ENCODE data around the gene TADA3. TPM values are rescaled to one million over a fixed set of nuclear protein-coding genes. Genes with fewer than 3 reads are reported as not detected.

Gene TADA3
- total RNA-seq, 2 donors from 2014 or later, result 130 to 131 TPM

DNA sequence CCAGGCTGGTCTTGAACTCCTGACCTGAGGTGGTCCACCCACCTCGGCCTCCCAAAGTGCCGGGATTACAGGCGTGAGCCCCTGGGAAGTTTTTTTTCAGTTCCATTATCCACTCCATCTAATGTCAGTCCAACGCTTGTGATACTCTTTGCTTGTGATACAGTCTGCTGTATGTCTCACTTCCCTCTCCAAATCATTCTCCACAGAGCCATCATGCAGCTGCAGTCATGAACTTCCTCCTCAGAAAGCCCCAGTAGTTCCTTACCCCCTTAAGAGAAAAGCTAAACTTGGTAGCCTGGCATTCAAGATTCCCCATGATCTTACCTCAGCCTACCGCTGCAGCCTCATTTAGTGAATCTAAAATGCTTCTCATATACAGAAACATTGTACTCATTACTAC lies 2.9 kb upstream of the TADA3 start:
- Histone ChIP-seq H3K27me3 (replicated peaks; ENCODE audit: insufficient read depth) (no peaks in the 10 kb centered on the region), H3K4me3 (no peak overlapping the region), H3K4me1 (replicated peaks) (no peaks in the 10 kb centered on the region), H3K27ac (no peak overlapping the region), H3K9me3 (no peaks in the 10 kb centered on the region), H3K36me3 (peaks cover 0 to 10% of the 10 kb centered on the region in 2 donors)
- no peak for DNase-seq (ENCODE audit: low spot score)
- no peak for TF ChIP-seq POLR2AphosphoS5 (IDR thresholded peaks at IDR 0.05)
- intact Hi-C loops (cut with DNase I), result no loop called here
- 85% methylated on average over 5 of the region's 5 CpGs for WGBS

DNA sequence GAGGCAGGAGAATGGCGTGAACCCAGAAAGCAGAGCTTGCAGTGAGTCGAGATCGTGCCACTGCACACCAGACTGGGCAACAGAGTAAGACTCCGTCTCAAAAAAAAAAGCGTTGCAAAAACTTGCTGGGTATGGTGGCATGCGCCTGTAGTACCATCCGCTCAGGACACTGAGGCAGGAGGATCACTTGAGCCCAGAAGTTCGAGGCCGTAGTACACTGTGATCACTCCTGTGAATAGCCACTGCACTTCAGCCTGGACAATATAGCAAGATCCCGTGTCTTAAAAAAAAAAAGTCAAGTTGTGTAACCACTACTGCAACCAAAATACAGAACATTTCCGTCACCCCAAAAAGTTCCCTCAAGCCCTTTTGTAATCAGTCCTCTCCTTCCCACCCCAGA lies 2.1 kb upstream of the TADA3 start:
- H3K9me3 ChIP-seq, result no peaks in the 10 kb centered on the region
- no peak overlapping the region for H3K27ac ChIP-seq
- no peak for TF ChIP-seq POLR2AphosphoS5 (IDR thresholded peaks at IDR 0.05)
- TF ChIP-seq, protein P1, sequence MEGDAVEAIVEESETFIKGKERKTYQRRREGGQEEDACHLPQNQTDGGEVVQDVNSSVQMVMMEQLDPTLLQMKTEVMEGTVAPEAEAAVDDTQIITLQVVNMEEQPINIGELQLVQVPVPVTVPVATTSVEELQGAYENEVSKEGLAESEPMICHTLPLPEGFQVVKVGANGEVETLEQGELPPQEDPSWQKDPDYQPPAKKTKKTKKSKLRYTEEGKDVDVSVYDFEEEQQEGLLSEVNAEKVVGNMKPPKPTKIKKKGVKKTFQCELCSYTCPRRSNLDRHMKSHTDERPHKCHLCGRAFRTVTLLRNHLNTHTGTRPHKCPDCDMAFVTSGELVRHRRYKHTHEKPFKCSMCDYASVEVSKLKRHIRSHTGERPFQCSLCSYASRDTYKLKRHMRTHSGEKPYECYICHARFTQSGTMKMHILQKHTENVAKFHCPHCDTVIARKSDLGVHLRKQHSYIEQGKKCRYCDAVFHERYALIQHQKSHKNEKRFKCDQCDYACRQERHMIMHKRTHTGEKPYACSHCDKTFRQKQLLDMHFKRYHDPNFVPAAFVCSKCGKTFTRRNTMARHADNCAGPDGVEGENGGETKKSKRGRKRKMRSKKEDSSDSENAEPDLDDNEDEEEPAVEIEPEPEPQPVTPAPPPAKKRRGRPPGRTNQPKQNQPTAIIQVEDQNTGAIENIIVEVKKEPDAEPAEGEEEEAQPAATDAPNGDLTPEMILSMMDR (IDR thresholded peaks at IDR 0.05), result no peak
- no peak for TF ChIP-seq POLR2A (IDR thresholded peaks at IDR 0.05)
- no peaks in the 10 kb centered on the region for H3K27me3 ChIP-seq (replicated peaks; ENCODE audit: insufficient read depth)
- no peak for DNase-seq (ENCODE audit: low spot score)
- H3K4me3 ChIP-seq, result no peak overlapping the region
- WGBS, result 97% methylated on average over 11 of the region's 11 CpGs
- H3K36me3 ChIP-seq, result peaks cover 2 to 5% of the 10 kb centered on the region in 2 donors
- intact Hi-C loops (cut with DNase I), result no loop called here
- H3K4me1 ChIP-seq (replicated peaks), result no peaks in the 10 kb centered on the region

DNA sequence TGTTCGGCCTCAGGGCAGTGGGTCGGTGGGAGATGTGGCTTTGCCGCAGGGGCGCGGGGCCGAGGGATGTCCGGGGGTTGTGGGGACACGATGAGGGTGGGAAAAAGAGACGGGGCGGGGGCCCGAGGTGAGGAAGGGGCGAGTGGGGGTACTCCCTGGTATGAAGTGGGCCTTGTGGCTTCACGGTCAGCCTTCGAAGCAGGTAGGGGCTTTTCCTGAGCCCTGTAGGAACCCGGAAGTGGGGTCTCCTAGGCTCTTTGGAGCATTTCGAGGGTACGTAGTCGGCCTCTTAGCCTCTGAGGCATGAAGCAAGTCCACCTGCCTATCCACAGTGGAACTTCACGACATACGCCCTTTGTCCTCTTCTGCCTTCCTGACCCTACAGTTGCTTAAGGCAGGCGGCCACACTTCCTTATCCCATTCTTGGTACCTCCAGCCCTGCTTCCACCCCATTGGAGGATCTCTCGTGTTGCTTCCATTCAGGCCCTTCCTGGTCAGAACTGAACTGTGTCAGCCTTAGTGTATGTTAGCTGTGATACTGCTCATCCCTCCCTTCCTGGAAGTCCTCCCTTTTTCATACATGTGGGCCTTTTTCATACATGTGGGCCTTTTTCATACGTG lies 998 bp upstream of the TADA3 start:
- H3K27me3 ChIP-seq (replicated peaks; ENCODE audit: insufficient read depth), result no peaks in the 10 kb centered on the region
- peak; percentile 49 for TF ChIP-seq POLR2A (IDR thresholded peaks at IDR 0.05)
- TF ChIP-seq, protein P1 (IDR thresholded peaks at IDR 0.05), result peak in 2 of 4 experiments; percentile 3 to 4
- TF ChIP-seq POLR2AphosphoS5 (IDR thresholded peaks at IDR 0.05), result no peak
- intact Hi-C loops (cut with DNase I), result no loop called here
- peak overlapping the region; percentile 95 to 96 for H3K27ac ChIP-seq
- DNase-seq (ENCODE audit: low spot score), result no peak
- no peaks in the 10 kb centered on the region for H3K9me3 ChIP-seq
- peaks cover 8% of the 10 kb centered on the region in 2 donors for H3K36me3 ChIP-seq
- peak overlapping the region; percentile 92 to 97 for H3K4me3 ChIP-seq
- H3K4me1 ChIP-seq (replicated peaks), result no peaks in the 10 kb centered on the region
- 1% methylated on average over 22 of the region's 23 CpGs for WGBS

DNA sequence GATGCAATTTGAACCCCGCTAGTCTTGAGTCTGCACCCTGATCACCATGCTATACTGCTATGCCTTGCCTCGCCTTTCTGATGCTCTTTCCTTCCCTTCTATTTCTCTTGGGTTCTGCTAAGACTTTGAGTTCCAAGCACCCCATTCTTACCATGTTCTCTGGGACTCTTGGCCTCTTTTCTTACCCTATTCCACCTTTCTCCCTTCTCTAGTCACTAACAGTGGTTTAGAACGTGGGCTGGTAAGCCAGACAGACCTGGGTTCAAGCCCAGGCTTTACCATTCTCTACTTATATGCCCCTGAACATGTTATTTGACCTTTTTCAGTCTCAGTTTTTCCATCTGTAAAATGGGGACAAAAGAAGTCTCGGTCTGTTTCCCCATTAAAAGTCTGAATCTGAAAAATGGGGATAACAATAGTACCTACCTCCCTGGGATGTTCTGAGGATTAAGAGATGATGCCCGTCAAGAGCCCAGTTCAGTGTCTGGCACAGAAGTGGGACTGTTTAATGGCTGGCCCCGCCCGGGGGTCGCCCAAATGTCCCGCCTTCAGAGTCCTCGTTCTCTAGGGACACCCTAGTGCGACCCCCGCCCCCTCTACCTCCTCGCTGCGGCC lies 376 bp downstream of the TADA3 start:
- intact Hi-C loops (cut with DNase I), result loop anchor here (1.0 kb wide), 1 partner anchor 43 kb away; the partner anchor contains the start of gene OGG1
- no peak for TF ChIP-seq POLR2A (IDR thresholded peaks at IDR 0.05)
- TF ChIP-seq POLR2AphosphoS5 (IDR thresholded peaks at IDR 0.05), result no peak
- TF ChIP-seq, protein P1 (IDR thresholded peaks at IDR 0.05), result no peak
- 14% methylated on average over 14 of the region's 14 CpGs for WGBS
- Histone ChIP-seq H3K36me3 (peaks cover 8% of the 10 kb centered on the region in 2 donors), H3K9me3 (no peaks in the 10 kb centered on the region), H3K4me1 (replicated peaks) (no peaks in the 10 kb centered on the region), H3K27me3 (replicated peaks; ENCODE audit: insufficient read depth) (no peaks in the 10 kb centered on the region), H3K4me3 (peak overlapping the region; percentile 92 to 97), H3K27ac (peak overlapping the region; percentile 95 to 96)
- DNase-seq (ENCODE audit: low spot score), result no peak

DNA sequence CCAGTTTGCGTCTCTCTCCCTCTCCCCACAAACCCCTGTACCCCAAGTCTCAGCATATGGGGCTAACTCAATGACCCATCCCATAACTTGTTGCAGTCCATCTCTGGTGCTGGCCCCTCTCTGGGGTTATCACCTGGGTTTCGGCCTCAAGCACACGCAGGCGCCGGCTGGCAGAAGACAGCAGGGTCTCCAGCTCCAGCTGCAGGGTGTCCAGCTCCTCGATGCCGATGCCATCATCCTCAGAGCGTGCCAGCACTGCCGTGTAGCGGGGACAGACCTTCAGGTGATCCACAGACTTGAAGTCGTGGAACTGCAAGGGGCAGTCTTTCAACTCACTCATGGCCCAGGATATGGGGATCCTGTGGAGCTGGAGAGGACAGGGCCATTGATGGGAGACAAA lies 1.1 kb downstream of the TADA3 start:
- no peaks in the 10 kb centered on the region for H3K4me1 ChIP-seq (replicated peaks)
- WGBS, result 80% methylated on average over 11 of the region's 11 CpGs
- peaks cover 8 to 13% of the 10 kb centered on the region in 2 donors for H3K36me3 ChIP-seq
- H3K27ac ChIP-seq, result peak overlapping the region; percentile 95 to 96
- H3K9me3 ChIP-seq, result no peaks in the 10 kb centered on the region
- TF ChIP-seq POLR2A (IDR thresholded peaks at IDR 0.05), result no peak
- TF ChIP-seq, protein P1 (IDR thresholded peaks at IDR 0.05), result no peak
- no peak for TF ChIP-seq POLR2AphosphoS5 (IDR thresholded peaks at IDR 0.05)
- H3K4me3 ChIP-seq, result peak overlapping the region in 1 of 2 donors; percentile 97
- intact Hi-C loops (cut with DNase I), result no loop called here
- no peaks in the 10 kb centered on the region for H3K27me3 ChIP-seq (replicated peaks; ENCODE audit: insufficient read depth)
- no peak for DNase-seq (ENCODE audit: low spot score)

All from prostate gland (tissue), 2 donors.